D721Med (cell line): ENCODE data around the gene SH3PXD2A.

Experiments
- DNase-seq: peaks from one replicate; pipeline ENCODE4 v3.0.0; 2011; ENCODE audit warnings: low spot score; ENCODE audit not compliant: insufficient read length
- FAIRE-seq: peaks from 2 replicates; lab custom pipeline; 2011; peaks lifted over from hg19 to GRCh38; lab: Jason Lieb, UNC
- CTCF ChIP-seq: IDR thresholded peaks from 2 replicates; pipeline ENCODE4 v1.5.1; 2012; ENCODE audit warnings: mild to moderate bottlenecking, control low read depth; ENCODE audit not compliant: insufficient read depth; ENCODE audit errors: missing control alignments

Gene SH3PXD2A

GRCh38 chr10:103671126-103671895 lies 184.1 kb downstream of the SH3PXD2A start:
- FAIRE-seq (no peak), DNase-seq (no peak)
- no peak for TF ChIP-seq CTCF

GRCh38 chr10:103669944-103670343 lies 185.4 kb downstream of the SH3PXD2A start:
- DNase-seq: no peak
- TF ChIP-seq CTCF: no peak
- FAIRE-seq: no peak

- FAIRE-seq: no peak
- DNase-seq: no peak
- no peak for TF ChIP-seq CTCF
These were observed 186.0 kb downstream of the SH3PXD2A start for GRCh38 chr10:103669243-103669929.

- FAIRE-seq (no peak), DNase-seq (no peak)
- no peak for TF ChIP-seq CTCF
These were observed 186.8 kb downstream of the SH3PXD2A start for GRCh38 chr10:103668351-103669242.

GRCh38 chr10:103667356-103667755 lies 188.0 kb downstream of the SH3PXD2A start:
- TF ChIP-seq CTCF: no peak
- FAIRE-seq: no peak
- DNase-seq: no peak

- no peak for DNase-seq
- no peak for TF ChIP-seq CTCF
- FAIRE-seq: no peak
These were observed 188.6 kb downstream of the SH3PXD2A start for GRCh38 chr10:103666762-103667150.
